ENCODE data around the gene INSIG2. TPM values are rescaled to one million over a fixed set of nuclear protein-coding genes. Genes with fewer than 3 reads are reported as not detected.
A peak's percentile ranks its signal among the peaks of the same experiment; 100 is the strongest.

The INSIG2 gene
- total and polyA plus RNA-seq, 4 donors = 16.4 to 40.6 (median 22.9) TPM

DNA sequence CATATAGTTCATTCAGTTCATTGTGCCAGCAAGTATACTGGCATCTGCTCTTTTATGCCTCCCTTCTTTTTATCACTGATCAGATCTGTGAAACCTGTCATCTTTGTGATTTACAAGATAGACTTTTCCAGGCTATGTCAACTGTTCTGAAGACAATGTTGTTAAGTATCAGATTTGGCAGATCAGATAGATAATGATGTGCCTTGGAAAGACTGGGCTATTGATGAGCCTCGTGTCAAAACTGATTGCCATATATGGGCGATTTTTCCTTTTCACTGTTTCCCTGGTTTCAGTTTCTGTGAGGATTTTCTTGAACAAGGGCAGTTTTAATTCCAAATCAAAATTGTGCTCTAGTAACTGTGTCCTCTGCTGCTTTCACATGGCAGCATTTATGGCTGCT, 26.6 kb downstream of the INSIG2 start:
- peaks cover 0 to 14% (median 3%) of the 10 kb centered on the region in 5 donors for H3K4me1 ChIP-seq (ENCODE audit: control insufficient read depth in 5 of 5, insufficient read depth in 5 of 5, low read length in 5 of 5)
- H3K36me3 ChIP-seq (ENCODE audit: control insufficient read depth in 4 of 4, insufficient read depth in 4 of 4, low read length in 4 of 4) = no peaks in the 10 kb centered on the region
- WGBS, 2 donors = 82 to 93% methylated on average over 2 of the region's 2 CpGs
- H3K4me3 ChIP-seq = no peak overlapping the region
- no peak for DNase-seq
- H3K27me3 ChIP-seq (ENCODE audit: control insufficient read depth in 3 of 3, insufficient read depth in 3 of 3, low read length in 2 of 3) = no peaks in the 10 kb centered on the region
- H3K27ac ChIP-seq (ENCODE audit: low read depth in 1 of 2, low read length in 1 of 2) = no peak overlapping the region
- H3K9me3 ChIP-seq (ENCODE audit: control insufficient read depth in 4 of 4, insufficient read depth in 3 of 4, low read length in 3 of 4) = no peaks in the 10 kb centered on the region
- ATAC-seq (ENCODE audit: insufficient read depth, low FRiP score) = no peak
- TF ChIP-seq, protein P1, sequence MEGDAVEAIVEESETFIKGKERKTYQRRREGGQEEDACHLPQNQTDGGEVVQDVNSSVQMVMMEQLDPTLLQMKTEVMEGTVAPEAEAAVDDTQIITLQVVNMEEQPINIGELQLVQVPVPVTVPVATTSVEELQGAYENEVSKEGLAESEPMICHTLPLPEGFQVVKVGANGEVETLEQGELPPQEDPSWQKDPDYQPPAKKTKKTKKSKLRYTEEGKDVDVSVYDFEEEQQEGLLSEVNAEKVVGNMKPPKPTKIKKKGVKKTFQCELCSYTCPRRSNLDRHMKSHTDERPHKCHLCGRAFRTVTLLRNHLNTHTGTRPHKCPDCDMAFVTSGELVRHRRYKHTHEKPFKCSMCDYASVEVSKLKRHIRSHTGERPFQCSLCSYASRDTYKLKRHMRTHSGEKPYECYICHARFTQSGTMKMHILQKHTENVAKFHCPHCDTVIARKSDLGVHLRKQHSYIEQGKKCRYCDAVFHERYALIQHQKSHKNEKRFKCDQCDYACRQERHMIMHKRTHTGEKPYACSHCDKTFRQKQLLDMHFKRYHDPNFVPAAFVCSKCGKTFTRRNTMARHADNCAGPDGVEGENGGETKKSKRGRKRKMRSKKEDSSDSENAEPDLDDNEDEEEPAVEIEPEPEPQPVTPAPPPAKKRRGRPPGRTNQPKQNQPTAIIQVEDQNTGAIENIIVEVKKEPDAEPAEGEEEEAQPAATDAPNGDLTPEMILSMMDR (IDR thresholded peaks at IDR 0.05; ENCODE audit: control extremely low read depth, extremely low read depth) = no peak
- no peak overlapping the region for H3K9ac ChIP-seq (ENCODE audit: insufficient read depth in 1 of 2, low read length in 2 of 2)

DNA sequence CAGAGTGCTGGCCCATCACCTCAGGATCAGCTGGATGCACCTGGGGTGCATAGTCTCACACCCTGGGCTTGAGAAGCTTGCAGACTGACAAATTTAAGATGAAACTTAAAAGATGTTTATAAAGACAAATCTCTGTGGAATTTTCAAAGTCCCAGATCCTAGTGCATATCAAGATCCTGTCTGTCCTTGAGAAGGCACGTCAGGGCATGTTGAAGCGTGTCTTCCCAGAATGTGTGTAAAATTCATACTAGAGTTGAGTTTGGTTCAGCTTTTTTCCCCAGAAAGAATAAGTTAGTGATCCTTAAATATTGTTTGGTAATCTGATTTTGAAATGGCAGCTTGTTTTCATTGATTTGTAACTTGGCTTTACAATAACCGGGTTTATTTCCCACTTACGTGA, 27.5 kb downstream of the INSIG2 start:
- H3K4me1 ChIP-seq (ENCODE audit: control insufficient read depth in 5 of 5, insufficient read depth in 5 of 5, low read length in 5 of 5) = peaks cover 0 to 14% (median 3%) of the 10 kb centered on the region in 5 donors
- no peak overlapping the region for H3K9ac ChIP-seq (ENCODE audit: insufficient read depth in 1 of 2, low read length in 2 of 2)
- no peaks in the 10 kb centered on the region for H3K36me3 ChIP-seq (ENCODE audit: control insufficient read depth in 4 of 4, insufficient read depth in 4 of 4, low read length in 4 of 4)
- WGBS, 2 donors = 95% methylated on average over 4 of the region's 4 CpGs
- DNase-seq (no peak), ATAC-seq (ENCODE audit: insufficient read depth, low FRiP score) (no peak)
- H3K9me3 ChIP-seq (ENCODE audit: control insufficient read depth in 4 of 4, insufficient read depth in 3 of 4, low read length in 3 of 4) = no peaks in the 10 kb centered on the region
- TF ChIP-seq, protein P1 (IDR thresholded peaks at IDR 0.05; ENCODE audit: control extremely low read depth, extremely low read depth) = no peak
- H3K4me3 ChIP-seq = no peak overlapping the region
- H3K27ac ChIP-seq (ENCODE audit: low read depth in 1 of 2, low read length in 1 of 2) = no peak overlapping the region
- no peaks in the 10 kb centered on the region for H3K27me3 ChIP-seq (ENCODE audit: control insufficient read depth in 3 of 3, insufficient read depth in 3 of 3, low read length in 2 of 3)

DNA sequence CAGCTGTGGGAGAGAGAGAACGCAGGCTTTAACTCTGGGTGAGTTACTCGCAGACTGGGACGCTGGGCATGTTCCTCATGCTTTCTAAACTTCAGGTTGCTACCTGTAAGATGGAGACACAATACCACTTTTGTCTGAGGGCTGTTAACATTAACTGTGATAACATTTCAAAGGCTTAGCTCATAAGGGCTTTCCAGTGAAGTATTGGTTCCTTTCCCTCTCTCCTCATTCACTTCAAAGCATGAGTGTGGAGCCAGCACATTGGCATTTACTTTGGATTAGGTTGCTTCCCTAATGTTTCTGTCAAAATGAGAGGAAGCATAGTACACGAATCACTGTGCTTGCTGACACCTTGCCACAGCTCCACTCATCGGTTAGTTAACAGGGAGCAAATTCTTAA, 30.2 kb downstream of the INSIG2 start:
- TF ChIP-seq, protein P1 (IDR thresholded peaks at IDR 0.05; ENCODE audit: control extremely low read depth, extremely low read depth) = no peak
- H3K9me3 ChIP-seq (ENCODE audit: control insufficient read depth in 4 of 4, insufficient read depth in 3 of 4, low read length in 3 of 4) = no peaks in the 10 kb centered on the region
- H3K4me1 ChIP-seq (ENCODE audit: control insufficient read depth in 5 of 5, insufficient read depth in 5 of 5, low read length in 5 of 5) = peaks cover 0 to 21% (median 7%) of the 10 kb centered on the region in 5 donors
- DNase-seq = peak; percentile 36 to 83 (median 45)
- WGBS, 2 donors = 51 to 54% methylated on average over 5 of the region's 5 CpGs
- no peak overlapping the region for H3K4me3 ChIP-seq
- H3K36me3 ChIP-seq (ENCODE audit: control insufficient read depth in 4 of 4, insufficient read depth in 4 of 4, low read length in 4 of 4) = no peaks in the 10 kb centered on the region
- no peaks in the 10 kb centered on the region for H3K27me3 ChIP-seq (ENCODE audit: control insufficient read depth in 3 of 3, insufficient read depth in 3 of 3, low read length in 2 of 3)
- peak overlapping the region in 1 of 2 donors; percentile 61 for H3K27ac ChIP-seq (ENCODE audit: low read depth in 1 of 2, low read length in 1 of 2)
- peak; percentile 51 for ATAC-seq (ENCODE audit: insufficient read depth, low FRiP score)
- no peak overlapping the region for H3K9ac ChIP-seq (ENCODE audit: insufficient read depth in 1 of 2, low read length in 2 of 2)

DNA sequence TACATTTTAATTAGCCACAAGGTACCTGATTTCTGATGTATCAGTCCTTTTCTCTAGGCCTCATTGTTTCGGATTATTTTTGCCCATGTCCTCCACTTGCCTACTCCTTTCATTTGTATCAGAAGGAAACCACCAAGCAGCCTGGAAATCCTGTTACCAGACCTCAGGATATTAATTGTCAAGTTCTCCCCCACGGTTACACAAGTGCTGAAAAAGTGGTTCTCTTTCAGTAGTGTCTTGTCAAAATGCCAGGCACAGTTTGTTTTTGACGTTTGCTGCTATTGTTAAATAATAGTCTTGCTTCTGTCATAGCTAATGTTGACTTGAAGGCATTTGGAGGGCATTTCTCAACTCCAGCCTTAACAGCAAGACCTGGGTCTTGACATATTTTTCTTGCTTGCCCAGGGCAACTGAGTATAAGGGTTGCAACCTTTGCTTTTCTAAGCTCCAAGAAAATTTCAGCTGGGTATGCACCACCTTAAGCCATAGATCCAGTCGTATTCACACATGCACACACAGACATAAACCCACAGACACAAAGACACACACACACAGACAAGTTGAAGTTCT, 31.0 kb downstream of the INSIG2 start:
- no peaks in the 10 kb centered on the region for H3K27me3 ChIP-seq (ENCODE audit: control insufficient read depth in 3 of 3, insufficient read depth in 3 of 3, low read length in 2 of 3)
- no peak overlapping the region for H3K9ac ChIP-seq (ENCODE audit: insufficient read depth in 1 of 2, low read length in 2 of 2)
- H3K36me3 ChIP-seq (ENCODE audit: control insufficient read depth in 4 of 4, insufficient read depth in 4 of 4, low read length in 4 of 4) = no peaks in the 10 kb centered on the region
- H3K27ac ChIP-seq (ENCODE audit: low read depth in 1 of 2, low read length in 1 of 2) = peak overlapping the region in 1 of 2 donors; percentile 61
- peaks cover 0 to 27% (median 7%) of the 10 kb centered on the region in 5 donors for H3K4me1 ChIP-seq (ENCODE audit: control insufficient read depth in 5 of 5, insufficient read depth in 5 of 5, low read length in 5 of 5)
- H3K4me3 ChIP-seq = no peak overlapping the region
- TF ChIP-seq, protein P1 (IDR thresholded peaks at IDR 0.05; ENCODE audit: control extremely low read depth, extremely low read depth) = no peak
- H3K9me3 ChIP-seq (ENCODE audit: control insufficient read depth in 4 of 4, insufficient read depth in 3 of 4, low read length in 3 of 4) = no peaks in the 10 kb centered on the region
- ATAC-seq (ENCODE audit: insufficient read depth, low FRiP score) = no peak
- peak in 1 of 3 donors; percentile 53 for DNase-seq
- WGBS, 2 donors = 15 to 27% methylated on average over 4 of the region's 4 CpGs
